Femur (tissue), 1 donor: ENCODE data around the gene CFAP161.

ENCODE experiments used
- DNase-seq: peaks from one replicate; pipeline ENCODE4 v3.0.0-alpha.2; 2017

CFAP161 gene

GRCh38 chr15:81185631-81186295 lies 51.7 kb downstream of the CFAP161 start:
- no peak for DNase-seq

- DNase-seq, result no peak
These were observed 54.3 kb downstream of the CFAP161 start for GRCh38 chr15:81188354-81188753.

GRCh38 chr15:81189583-81190283 lies 55.7 kb downstream of the CFAP161 start:
- no peak for DNase-seq

- no peak for DNase-seq
These were observed 56.9 kb downstream of the CFAP161 start for GRCh38 chr15:81190922-81191507.

GRCh38 chr15:81191701-81192100 lies 57.6 kb downstream of the CFAP161 start:
- DNase-seq, result no peak

- no peak for DNase-seq
These were observed 60.7 kb downstream of the CFAP161 start for GRCh38 chr15:81194723-81195122.

GRCh38 chr15:81195339-81195864 lies 61.3 kb downstream of the CFAP161 start:
- no peak for DNase-seq

GRCh38 chr15:81196576-81197254 lies 62.6 kb downstream of the CFAP161 start, which contains the start of gene IL16:
Gene IL16, plus strand, starts transcription at chr15:81196879. Its CDS starts 28,521 bp downstream, at chr15:81225400.
- no peak for DNase-seq

GRCh38 chr15:81197255-81197630 lies 63.2 kb downstream of the CFAP161 start:
- DNase-seq, result no peak

GRCh38 chr15:81197688-81198281 lies 63.7 kb downstream of the CFAP161 start:
- no peak for DNase-seq
